Measurements from ENCODE around the gene PRUNE1. TPM values are rescaled to one million over a fixed set of nuclear protein-coding genes. Genes with fewer than 3 reads are reported as not detected.

Gene PRUNE1
- total RNA-seq, 2 donors from 2014 or later, result 20.4 to 21.5 TPM

DNA sequence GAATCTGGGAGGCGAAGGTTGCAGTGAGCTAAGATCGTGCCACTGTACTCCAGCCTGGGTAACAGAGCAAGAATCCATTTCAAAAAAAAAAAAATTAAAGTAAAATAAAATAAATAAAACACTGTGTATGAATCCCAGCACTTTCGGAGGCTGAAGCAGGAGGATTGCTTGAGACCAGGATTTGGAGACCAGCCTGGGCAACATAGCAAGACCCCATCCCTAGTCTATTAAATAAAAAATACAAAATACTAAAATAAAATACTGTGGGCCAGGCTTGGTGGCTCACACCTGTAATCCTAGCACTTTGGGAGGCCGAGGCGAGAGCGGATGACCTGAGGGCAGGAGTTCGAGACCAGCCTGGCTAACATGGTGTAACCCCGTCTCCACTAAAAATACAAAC is 23.9 kb downstream of the PRUNE1 start:
- no peak for TF ChIP-seq CTCF (IDR thresholded peaks at IDR 0.05)
- Histone ChIP-seq H3K4me1 (no peaks in the 10 kb centered on the region), H3K27ac (no peak overlapping the region), H3K9ac (ENCODE audit: low read depth in 2 of 2, low read length in 2 of 2) (no peak overlapping the region), H3K9me3 (no peaks in the 10 kb centered on the region), H3K4me3 (no peak overlapping the region), H3K27me3 (no peaks in the 10 kb centered on the region), H3K36me3 (peaks cover 5% of the 10 kb centered on the region)
- no peak for DNase-seq
- intact Hi-C loops (cut with DNase I), result no loop called here

DNA sequence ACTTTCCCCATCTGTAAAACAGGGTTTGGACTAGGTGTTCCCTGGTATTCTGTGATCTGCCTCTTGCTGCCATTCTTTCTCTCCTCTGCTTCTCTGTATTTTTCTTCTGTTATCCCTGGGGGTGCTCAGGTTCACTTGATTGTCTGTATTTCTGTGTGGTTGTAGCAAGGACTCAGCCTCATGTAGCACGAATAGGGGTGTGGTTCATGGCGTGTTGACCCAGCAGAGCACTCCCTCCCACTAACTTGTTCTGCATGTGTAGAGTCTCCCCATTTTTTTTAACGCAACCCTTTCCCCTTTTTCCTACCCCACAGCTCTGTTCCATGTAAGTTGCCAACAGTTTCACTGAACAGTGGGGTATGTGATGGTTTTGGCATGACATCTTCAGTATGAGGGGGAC is 26.9 kb downstream of the PRUNE1 start:
- intact Hi-C loops (cut with DNase I), result no loop called here
- H3K4me3 ChIP-seq, result no peak overlapping the region
- H3K27ac ChIP-seq, result no peak overlapping the region
- H3K36me3 ChIP-seq, result peaks cover 5% of the 10 kb centered on the region
- no peaks in the 10 kb centered on the region for H3K4me1 ChIP-seq
- H3K27me3 ChIP-seq, result no peaks in the 10 kb centered on the region
- H3K9me3 ChIP-seq, result no peaks in the 10 kb centered on the region
- TF ChIP-seq CTCF (IDR thresholded peaks at IDR 0.05), result no peak
- no peak overlapping the region for H3K9ac ChIP-seq (ENCODE audit: low read depth in 2 of 2, low read length in 2 of 2)
- DNase-seq, result no peak

- no peak within 1 kb of the TSS for H3K4me3 ChIP-seq
- H3K36me3 ChIP-seq, result peaks cover 5% of the 10 kb centered on the region
- no peaks in the 10 kb centered on the region for H3K27me3 ChIP-seq
- no peaks in the 10 kb centered on the region for H3K9me3 ChIP-seq
- H3K9ac ChIP-seq (ENCODE audit: low read depth in 2 of 2, low read length in 2 of 2), result no peak within 1 kb of the TSS
- DNase-seq, result no peak
- no peak within 1 kb of the TSS for H3K27ac ChIP-seq
- intact Hi-C loops (cut with DNase I), result no loop called here
- H3K4me1 ChIP-seq, result no peaks in the 10 kb centered on the region
- TF ChIP-seq CTCF (IDR thresholded peaks at IDR 0.05), result no peak
These were observed 28.1 kb downstream of the PRUNE1 start, which contains the start of gene BNIPL for GRCh38 chr1:151036356-151036755. BNIPL (plus strand) TSS chr1:151036586; CDS start chr1:151036726, 140 bp downstream.

DNA sequence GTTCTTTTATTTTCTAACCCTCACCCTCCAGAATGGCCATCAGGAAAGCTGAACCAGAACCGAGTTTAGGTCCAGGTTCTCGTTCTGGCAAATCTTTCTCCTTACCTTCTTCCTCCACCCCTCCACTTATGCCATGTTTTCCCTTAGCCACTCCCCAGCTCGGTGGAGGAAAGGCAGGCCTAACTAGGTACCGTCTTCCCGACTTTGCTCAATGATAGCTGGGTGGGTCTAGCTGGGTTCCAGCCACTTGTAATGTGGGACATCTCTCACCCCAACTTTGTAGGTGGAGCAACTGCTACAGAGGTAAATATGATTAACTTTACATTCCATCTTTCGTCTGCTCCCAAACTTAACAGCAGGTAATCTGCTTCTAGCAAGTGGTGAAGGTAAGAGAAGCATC is 28.8 kb downstream of the PRUNE1 start:
- DNase-seq, result no peak
- no peaks in the 10 kb centered on the region for H3K9me3 ChIP-seq
- no peaks in the 10 kb centered on the region for H3K4me1 ChIP-seq
- no peaks in the 10 kb centered on the region for H3K27me3 ChIP-seq
- no peak overlapping the region for H3K27ac ChIP-seq
- peaks cover 5% of the 10 kb centered on the region for H3K36me3 ChIP-seq
- intact Hi-C loops (cut with DNase I), result no loop called here
- H3K9ac ChIP-seq (ENCODE audit: low read depth in 2 of 2, low read length in 2 of 2), result no peak overlapping the region
- no peak for TF ChIP-seq CTCF (IDR thresholded peaks at IDR 0.05)
- no peak overlapping the region for H3K4me3 ChIP-seq

DNA sequence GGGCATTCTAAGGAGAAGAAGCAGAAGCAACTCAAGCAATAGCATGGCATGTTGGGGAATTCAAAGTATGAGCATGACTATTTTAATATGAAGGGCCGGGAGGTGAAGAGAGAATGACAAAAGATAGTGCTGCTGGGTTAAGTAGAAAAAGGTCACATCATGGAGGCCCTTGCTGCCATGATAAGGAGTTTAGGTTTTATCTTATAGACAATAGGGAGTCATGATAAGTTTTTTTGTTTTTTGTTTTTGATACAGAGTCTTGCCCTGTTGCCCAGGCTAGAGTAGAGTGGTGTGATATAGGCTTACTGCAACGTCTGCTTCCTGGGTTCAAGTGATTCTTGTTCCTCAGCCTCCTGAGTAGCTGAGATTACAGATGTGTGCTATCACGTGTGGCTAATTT is 31.3 kb downstream of the PRUNE1 start:
- Histone ChIP-seq H3K4me3 (no peak overlapping the region), H3K27me3 (no peaks in the 10 kb centered on the region), H3K4me1 (no peaks in the 10 kb centered on the region), H3K36me3 (peaks cover 2% of the 10 kb centered on the region), H3K27ac (no peak overlapping the region), H3K9me3 (no peaks in the 10 kb centered on the region), H3K9ac (ENCODE audit: low read depth in 2 of 2, low read length in 2 of 2) (no peak overlapping the region)
- no peak for DNase-seq
- no peak for TF ChIP-seq CTCF (IDR thresholded peaks at IDR 0.05)
- intact Hi-C loops (cut with DNase I), result no loop called here

- no peak overlapping the region for H3K27ac ChIP-seq
- H3K4me1 ChIP-seq, result peaks cover 4% of the 10 kb centered on the region
- H3K4me3 ChIP-seq, result no peak overlapping the region
- no peak for DNase-seq
- intact Hi-C loops (cut with DNase I), result no loop called here
- TF ChIP-seq CTCF (IDR thresholded peaks at IDR 0.05), result no peak
- no peaks in the 10 kb centered on the region for H3K9me3 ChIP-seq
- no peaks in the 10 kb centered on the region for H3K36me3 ChIP-seq
- no peak overlapping the region for H3K9ac ChIP-seq (ENCODE audit: low read depth in 2 of 2, low read length in 2 of 2)
- no peaks in the 10 kb centered on the region for H3K27me3 ChIP-seq
These were observed 34.9 kb downstream of the PRUNE1 start for GRCh38 chr1:151043163-151043562.

Data from colonic mucosa (tissue), 4 donors.